Measurements from ENCODE around the gene FERMT2. TPM values are rescaled to one million over a fixed set of nuclear protein-coding genes. Genes with fewer than 3 reads are reported as not detected.

The FERMT2 gene
- total RNA-seq, 1 donor from 2014 or later, result 78.4 TPM

DNA sequence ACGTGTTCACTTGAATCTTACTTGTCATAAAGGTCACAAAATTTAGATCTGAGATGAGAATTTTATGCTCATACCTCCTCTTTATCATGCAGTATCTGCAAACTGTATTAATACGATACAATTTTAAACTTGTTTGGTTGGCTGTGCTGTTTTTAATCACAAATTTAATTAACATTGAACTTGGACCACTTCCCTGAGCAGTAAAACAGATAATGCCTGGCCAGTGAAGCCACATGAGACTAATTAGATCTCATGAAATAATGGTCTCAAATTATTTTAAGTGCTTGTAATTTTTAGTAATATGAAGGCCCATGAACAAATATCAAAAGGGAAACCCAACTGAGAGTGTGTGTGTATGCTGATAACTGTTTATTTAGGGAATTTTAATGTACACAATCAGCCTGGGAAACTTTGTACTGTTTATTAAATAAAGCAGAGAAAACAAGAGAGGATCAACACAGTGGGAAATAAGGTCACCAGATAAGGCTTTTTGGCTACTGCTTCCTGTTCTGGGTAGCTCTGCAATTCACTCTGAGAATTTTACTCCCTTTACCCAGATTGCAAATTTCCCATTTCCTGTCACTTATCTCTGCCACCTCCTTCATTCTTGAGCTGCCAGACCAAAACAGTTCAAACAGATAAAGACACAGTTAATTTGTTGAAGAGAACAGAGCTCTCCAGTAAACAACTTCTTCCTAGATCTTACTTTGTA lies 97.9 kb downstream of the FERMT2 start:
- Mint-ChIP-seq H3K27ac (peak overlapping the region; percentile 67), H3K4me3 (no peak overlapping the region), H3K36me3 (peaks cover 15% of the 10 kb centered on the region), H3K9me3 (peaks cover 2% of the 10 kb centered on the region), H3K4me1 (peaks cover 20% of the 10 kb centered on the region), H3K27me3 (ENCODE audit: low read depth) (no peaks in the 10 kb centered on the region)
- TF ChIP-seq CTCF (IDR thresholded peaks at IDR 0.05; ENCODE audit: unreplicated experiment), result no peak
- no peak for DNase-seq (ENCODE audit: low spot score in 2 of 2, unreplicated experiment in 2 of 2)

GRCh38 chr14:52850451-52850909 lies 100.4 kb downstream of the FERMT2 start:
- no peak for TF ChIP-seq CTCF (IDR thresholded peaks at IDR 0.05; ENCODE audit: unreplicated experiment)
- H3K4me1 Mint-ChIP-seq, result peaks cover 14% of the 10 kb centered on the region
- peaks cover 2% of the 10 kb centered on the region for H3K9me3 Mint-ChIP-seq
- H3K4me3 Mint-ChIP-seq, result no peak overlapping the region
- no peak for DNase-seq (ENCODE audit: low spot score in 2 of 2, unreplicated experiment in 2 of 2)
- H3K36me3 Mint-ChIP-seq, result peaks cover 6% of the 10 kb centered on the region
- no peaks in the 10 kb centered on the region for H3K27me3 Mint-ChIP-seq (ENCODE audit: low read depth)
- H3K27ac Mint-ChIP-seq, result no peak overlapping the region

DNA sequence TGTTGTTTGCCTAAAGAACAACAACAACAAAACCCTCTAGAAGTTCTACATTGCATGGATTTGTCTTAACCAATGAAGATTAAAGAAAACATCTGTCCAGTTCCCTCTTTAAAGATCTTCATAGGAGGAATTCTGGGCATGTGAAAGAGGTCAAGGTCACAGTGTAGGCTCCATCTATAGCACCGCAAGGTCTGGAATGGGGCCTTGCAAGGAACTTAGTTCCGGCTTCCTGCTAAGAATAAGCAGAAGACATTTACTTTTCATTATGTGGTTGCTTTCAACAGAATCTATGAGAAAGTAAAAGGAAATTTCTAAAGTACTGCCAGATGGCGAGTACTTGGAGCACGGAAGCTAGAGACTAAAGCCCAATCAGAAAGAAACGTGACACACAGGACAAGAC lies 102.2 kb downstream of the FERMT2 start:
- peaks cover 21% of the 10 kb centered on the region for H3K4me1 Mint-ChIP-seq
- H3K27me3 Mint-ChIP-seq (ENCODE audit: low read depth), result no peaks in the 10 kb centered on the region
- peaks cover 2% of the 10 kb centered on the region for H3K9me3 Mint-ChIP-seq
- TF ChIP-seq CTCF (IDR thresholded peaks at IDR 0.05; ENCODE audit: unreplicated experiment), result no peak
- no peak for DNase-seq (ENCODE audit: low spot score in 2 of 2, unreplicated experiment in 2 of 2)
- H3K27ac Mint-ChIP-seq, result no peak overlapping the region
- H3K36me3 Mint-ChIP-seq, result peaks cover 3% of the 10 kb centered on the region
- no peak overlapping the region for H3K4me3 Mint-ChIP-seq

GRCh38 chr14:52846591-52846990 lies 104.3 kb downstream of the FERMT2 start:
- no peak for TF ChIP-seq CTCF (IDR thresholded peaks at IDR 0.05; ENCODE audit: unreplicated experiment)
- Mint-ChIP-seq H3K27me3 (ENCODE audit: low read depth) (no peaks in the 10 kb centered on the region), H3K27ac (no peak overlapping the region), H3K9me3 (peaks cover 2% of the 10 kb centered on the region), H3K4me3 (no peak overlapping the region), H3K36me3 (no peaks in the 10 kb centered on the region), H3K4me1 (peaks cover 8% of the 10 kb centered on the region)
- no peak for DNase-seq (ENCODE audit: low spot score in 2 of 2, unreplicated experiment in 2 of 2)

- Mint-ChIP-seq H3K27ac (peak overlapping the region; percentile 79), H3K9me3 (no peaks in the 10 kb centered on the region), H3K4me1 (peaks cover 8% of the 10 kb centered on the region), H3K4me3 (no peak overlapping the region), H3K27me3 (ENCODE audit: low read depth) (no peaks in the 10 kb centered on the region), H3K36me3 (no peaks in the 10 kb centered on the region)
- no peak for TF ChIP-seq CTCF (IDR thresholded peaks at IDR 0.05; ENCODE audit: unreplicated experiment)
- no peak for DNase-seq (ENCODE audit: low spot score in 2 of 2, unreplicated experiment in 2 of 2)
Observed at GRCh38 chr14:52845081-52845480, 105.8 kb downstream of the FERMT2 start.

All from mesothelial cell of epicardium (in vitro differentiated cells).